Measurements from ENCODE around the gene ATP2B1.

ATP2B1 gene

DNA sequence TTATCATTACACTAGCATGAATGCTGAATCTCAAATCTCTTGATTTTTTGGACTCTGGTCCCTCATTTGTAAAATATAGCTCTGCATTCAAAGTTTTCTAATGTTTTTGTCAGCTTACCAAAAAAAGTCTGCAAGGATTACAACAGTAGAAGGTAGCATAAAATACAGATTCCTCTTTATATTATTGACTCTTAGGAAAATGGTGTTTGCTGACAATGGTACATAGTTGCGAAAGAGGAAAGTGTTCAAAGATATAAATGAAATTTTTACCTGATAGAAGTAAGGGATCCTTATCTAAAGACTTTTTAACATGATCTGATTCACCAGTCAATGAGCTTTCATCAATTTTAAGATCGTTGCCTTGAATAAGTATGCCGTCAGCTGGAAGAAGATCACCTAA is 74.1 kb downstream of the ATP2B1 start:
- no peak overlapping the region for H3K4me3 ChIP-seq
- H3K27ac ChIP-seq, result no peak overlapping the region
- DNase-seq (ENCODE audit: low spot score), result no peak
- no peak for TF ChIP-seq CTCF (IDR thresholded peaks at IDR 0.05)

- H3K4me3 ChIP-seq, result no peak overlapping the region
- no peak for DNase-seq (ENCODE audit: low spot score)
- no peak overlapping the region for H3K27ac ChIP-seq
- no peak for TF ChIP-seq CTCF (IDR thresholded peaks at IDR 0.05)
Observed at GRCh38 chr12:89632778-89633177, 75.9 kb downstream of the ATP2B1 start.

DNA sequence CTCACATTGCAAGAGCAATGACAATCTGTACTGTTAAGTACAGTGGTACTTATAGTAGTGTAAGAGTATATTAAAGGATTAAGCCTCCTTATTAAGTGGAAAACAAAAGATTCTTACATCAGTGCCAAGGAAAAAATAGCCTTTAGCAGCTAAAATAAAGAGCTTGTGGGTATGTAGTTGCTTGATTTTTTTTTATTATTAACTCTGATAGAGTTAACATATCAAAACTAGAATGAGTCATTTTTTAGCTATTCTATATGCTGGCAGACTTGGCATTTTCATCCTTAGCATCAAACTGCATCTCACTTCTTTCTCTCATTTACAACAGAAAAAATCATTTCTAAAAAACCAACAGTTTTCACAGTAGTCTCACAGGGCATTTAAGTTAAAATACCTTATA is 86.5 kb downstream of the ATP2B1 start:
- DNase-seq (ENCODE audit: low spot score), result no peak
- Histone ChIP-seq H3K4me3 (no peak overlapping the region), H3K27ac (no peak overlapping the region)
- TF ChIP-seq CTCF (IDR thresholded peaks at IDR 0.05), result no peak

DNA sequence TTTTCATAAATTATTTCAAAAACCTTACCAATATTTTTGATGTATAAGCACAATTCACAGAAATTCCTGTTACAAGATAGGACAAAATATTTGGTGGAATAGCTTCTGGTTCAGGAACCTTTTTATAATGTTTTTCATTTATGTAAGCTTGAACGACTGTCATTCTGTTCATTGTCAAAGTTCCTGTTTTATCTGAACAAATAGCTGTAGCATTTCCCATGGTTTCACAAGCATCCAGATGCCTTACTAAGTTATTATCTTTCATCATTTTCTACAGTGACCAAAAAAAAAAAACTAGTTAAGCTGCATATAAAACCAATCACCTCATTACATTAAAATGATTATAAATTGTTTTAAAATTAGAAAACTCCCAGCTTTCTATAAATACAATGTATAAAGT is 87.1 kb downstream of the ATP2B1 start:
- Histone ChIP-seq H3K4me3 (no peak overlapping the region), H3K27ac (no peak overlapping the region)
- no peak for TF ChIP-seq CTCF (IDR thresholded peaks at IDR 0.05)
- no peak for DNase-seq (ENCODE audit: low spot score)

GRCh38 chr12:89619764-89620163 is 88.9 kb downstream of the ATP2B1 start:
- DNase-seq (ENCODE audit: low spot score), result no peak
- H3K27ac ChIP-seq, result no peak overlapping the region
- H3K4me3 ChIP-seq, result no peak overlapping the region
- TF ChIP-seq CTCF (IDR thresholded peaks at IDR 0.05), result no peak

DNA sequence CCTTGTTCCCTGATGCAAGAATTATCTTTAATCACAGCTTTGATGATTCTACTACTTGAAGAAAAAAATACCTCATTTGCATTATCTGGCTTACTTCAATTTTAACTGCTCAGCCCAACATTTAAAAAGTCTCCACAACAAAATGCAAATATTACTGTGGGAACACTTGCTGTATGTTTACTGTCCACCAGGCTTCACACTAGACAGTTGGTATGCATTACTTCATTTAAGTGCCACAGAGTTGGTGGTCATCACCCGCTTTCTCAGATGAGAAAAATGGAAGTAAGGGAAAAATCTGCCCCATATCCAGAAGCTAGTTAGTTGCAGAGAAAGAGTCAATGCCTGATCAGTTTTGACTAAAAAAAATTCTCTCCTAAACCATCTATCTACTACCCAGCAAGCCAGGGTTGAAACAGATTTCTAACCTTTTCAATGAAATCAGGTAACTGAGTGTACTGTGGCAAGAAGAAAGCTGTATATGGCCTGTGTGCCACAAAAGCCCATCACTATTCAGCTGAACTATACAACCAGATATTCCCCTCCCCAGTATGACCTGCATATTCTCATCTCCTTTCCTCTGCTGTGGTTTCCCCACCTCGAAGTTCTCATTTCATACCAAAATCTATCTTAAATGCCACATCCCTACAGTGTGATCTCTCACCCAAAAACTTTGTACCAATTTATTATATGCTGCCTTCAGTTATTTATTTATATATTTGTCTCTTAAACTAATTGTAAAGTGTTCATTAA is 90.3 kb downstream of the ATP2B1 start:
- TF ChIP-seq CTCF (IDR thresholded peaks at IDR 0.05), result no peak

GRCh38 chr12:89610366-89610765 is 98.3 kb downstream of the ATP2B1 start:
- no peak for DNase-seq (ENCODE audit: low spot score)
- Histone ChIP-seq H3K27ac (no peak overlapping the region), H3K4me3 (no peak overlapping the region)
- no peak for TF ChIP-seq CTCF (IDR thresholded peaks at IDR 0.05)

More for the DNA sequence above, 90.3 kb downstream of the ATP2B1 start:
- no peak overlapping the region for H3K27ac ChIP-seq
- no peak overlapping the region for H3K4me3 ChIP-seq
- DNase-seq (ENCODE audit: low spot score), result no peak

All from coronary artery (tissue), 2 donors.